NCI-H2196 (cell line): ENCODE results near the gene NDUFA6.
A peak's percentile ranks its signal among the peaks of the same experiment; 100 is the strongest.
"Not testable (repeated sequence)": the region's sequence is repeated elsewhere in the genome, so short reads cannot be mapped to it uniquely, and the experiment has no call there.

Source experiments
- DNase-seq: peaks from one replicate; lab custom pipeline; 2025; ENCODE audit not compliant: unreplicated experiment; lab: John Stamatoyannopoulos, UW

NDUFA6 gene

DNA sequence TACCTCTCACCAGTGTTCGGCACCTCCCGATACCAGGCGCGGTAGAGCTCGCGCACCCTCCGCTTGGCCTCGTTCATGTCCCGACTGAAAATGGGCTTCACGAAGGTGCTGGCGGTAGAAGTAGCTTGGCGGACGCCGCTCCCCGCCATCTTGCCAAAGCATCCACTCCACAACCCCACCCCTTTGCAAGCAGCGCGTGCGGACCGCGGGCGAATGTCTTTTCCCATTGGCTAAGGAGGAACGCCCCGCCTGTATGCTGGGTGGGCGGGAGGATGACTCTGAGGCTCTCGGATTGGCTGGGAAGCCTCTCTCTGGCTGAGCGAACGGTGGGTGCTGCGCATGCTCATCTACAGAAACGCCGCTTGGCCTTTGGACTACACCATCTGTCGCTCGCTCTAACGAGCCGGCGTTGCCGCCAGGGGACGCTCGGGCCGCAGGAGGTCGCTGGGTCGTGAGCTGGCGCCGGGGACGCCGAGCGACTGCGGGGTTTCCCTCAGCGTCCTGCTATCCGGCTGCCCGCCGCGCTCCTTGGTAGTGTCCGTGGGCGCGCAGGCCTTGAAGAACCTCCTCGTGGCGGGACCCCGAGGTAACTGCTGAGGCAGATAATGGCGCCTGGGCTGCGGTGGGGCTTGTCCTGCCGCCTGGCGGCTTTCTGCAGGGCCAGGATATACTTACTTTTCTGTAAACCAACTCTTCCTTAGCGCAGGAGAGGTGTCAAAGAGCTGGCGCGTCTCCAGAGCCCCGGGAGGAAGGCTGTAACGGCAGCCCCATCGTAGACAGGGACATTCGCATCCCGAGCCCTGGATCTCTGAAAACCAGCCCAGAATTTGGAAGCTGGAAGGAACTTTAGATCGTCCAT is at the start of gene NDUFA6:
NDUFA6 (minus strand) TSS at position 177 of the 859 bp plus-strand sequence; CDS start at position 149, 28 bp downstream.
- peak; percentile 99 for DNase-seq

DNA sequence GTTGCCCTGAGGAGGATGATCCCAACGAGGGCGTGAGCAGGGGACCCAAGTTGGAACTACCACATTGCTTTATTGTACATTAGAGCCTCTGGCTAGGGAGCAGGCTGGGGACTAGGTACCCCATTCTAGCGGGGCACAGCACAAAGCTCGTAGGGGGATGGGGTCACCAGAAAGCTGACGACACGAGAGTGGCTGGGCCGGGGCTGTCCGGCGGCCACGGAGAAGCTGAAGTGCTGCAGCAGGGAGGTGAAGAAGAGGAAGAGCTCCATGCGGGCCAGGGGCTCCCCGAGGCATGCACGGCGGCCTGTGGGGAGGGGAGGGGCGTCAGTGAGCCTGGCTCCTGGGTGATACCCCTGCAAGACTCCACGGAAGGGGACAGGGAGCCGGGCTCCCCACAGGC is 49.6 kb upstream of the NDUFA6 start:
- DNase-seq = not testable (repeated sequence)

DNA sequence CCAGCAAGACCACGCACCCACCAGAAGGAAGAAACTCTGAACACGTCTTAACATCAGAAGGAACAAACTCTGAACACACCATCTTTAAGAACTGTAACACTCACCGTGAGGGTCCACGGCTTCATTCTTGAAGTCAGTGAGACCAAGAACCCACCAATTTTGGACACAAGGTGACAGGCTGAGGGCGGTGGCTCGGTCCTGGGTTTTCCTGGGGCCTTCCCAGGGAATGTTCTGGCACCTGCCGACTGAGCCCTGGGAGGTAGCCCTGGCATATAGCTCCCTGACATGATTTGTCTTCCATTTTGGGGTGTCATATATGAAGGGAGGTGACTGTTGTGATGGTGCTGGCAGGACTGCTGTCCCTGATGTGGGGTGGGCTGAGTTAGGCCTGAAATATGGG is 48.9 kb upstream of the NDUFA6 start:
- not testable (repeated sequence) for DNase-seq

DNA sequence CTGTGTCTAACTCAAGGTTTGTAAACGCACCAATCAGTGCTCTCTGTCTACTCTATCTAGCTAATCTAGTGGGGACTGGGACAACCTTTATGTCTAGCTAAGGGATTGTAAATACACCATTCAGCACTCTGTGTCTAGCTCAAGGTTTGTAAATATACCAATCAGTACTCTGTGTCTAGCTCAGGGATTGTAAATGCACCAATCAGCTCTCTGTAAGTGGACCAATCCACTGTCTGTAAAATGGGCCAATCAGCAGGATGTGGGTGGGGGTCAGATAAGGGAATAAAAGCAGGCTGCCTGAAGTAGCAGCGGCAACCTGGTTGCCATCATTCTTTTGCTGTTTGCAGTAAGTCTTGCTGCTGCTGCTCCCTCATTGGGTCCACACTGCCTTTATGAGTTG is 48.4 kb upstream of the NDUFA6 start:
- no peak for DNase-seq

DNA sequence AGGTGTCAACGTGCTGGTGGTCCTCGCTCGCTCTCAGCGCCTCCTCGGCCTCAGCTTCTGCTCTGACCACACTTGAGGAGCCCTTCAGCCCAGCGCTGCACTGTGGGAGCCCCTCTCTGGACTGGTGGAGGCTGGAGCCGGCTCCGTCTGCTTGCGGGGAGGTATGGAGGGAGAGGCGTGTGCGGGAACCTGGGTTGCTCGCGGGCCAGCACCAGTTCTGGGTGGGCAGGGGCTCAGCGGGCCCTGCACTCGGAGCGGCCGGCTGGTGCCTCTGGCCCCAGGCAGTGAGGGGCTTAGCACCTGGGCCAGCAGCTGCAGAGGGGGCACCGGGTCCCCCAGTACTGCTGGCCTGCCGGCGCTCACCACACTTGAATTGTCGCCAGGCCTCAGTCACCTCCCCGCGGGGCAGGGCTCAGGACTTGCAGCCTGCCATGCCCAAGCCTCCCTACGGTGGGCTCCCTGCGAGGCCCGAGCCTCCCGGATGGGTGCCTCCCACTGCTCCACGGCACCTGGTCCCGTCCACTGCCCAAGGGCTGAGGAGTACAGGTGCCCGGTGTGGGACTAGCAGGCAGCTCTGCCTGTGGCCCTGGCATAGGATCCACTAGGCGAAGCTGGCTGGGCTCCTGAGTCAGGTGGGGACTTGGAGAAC is 47.7 kb upstream of the NDUFA6 start:
- DNase-seq = no peak

DNA sequence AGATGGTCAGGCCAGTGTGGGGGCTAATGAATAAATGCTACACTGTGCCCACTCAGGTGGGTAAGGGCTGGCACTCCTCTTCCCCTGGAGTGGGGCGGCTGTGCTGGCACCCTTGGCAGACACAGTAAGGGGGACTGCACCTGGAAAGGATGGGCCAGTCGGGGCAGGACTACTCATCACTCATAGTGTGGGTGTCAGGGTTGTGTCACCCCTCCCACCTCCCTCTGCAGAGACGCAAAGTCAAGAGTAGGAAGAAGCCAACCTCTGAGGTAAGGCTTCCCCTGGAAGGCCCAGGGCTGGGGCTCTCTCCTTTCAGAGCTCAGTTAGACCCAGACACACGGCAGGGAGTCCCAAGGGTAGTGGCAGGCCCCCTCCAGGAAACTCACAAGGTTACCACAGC is 45.1 kb upstream of the NDUFA6 start:
- DNase-seq = not testable (repeated sequence)

DNA sequence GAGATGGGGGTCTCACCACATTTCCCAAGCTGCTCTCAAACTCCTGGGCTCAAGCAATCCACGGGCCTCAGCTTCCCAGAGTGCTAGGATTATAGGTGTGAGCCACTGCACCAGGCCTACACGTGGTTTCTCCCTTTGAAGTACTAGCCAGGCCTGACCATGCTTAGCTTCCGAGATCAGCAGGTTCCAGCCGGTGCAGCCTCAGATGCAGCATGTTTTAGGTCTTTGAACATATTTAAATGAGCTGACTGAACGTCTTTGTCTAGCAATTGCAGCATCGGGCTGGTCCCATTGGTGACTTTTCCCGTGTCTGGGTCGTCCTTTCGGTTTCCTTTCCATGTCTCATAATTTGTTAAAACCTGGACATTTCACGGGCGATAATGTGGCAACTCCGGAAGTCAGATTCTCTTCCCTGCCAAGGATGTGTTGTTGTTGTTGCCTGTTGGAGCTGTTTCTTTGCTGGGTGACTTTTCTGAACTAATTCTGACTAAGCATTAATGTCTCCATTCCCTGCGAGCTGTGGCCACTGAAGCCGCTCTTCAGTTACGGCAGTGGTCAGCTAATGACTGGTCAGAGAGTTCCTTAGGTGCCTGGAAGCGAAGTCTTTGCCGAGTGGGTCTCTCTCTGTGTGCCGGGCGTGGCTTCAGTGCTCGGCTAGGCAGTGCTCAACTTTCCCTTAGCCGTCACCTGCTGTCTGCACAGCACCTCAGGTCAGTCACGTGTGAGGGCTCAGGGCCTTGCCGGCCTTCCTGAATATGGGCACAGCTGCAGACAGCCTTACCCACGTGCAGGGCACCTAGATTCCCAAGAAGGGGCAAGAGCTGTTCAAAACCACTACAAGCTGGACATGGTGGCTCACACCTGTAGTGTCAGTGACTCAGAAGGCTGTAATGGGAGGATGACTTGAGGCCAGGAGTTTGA is 43.8 kb upstream of the NDUFA6 start:
- DNase-seq = no peak

DNA sequence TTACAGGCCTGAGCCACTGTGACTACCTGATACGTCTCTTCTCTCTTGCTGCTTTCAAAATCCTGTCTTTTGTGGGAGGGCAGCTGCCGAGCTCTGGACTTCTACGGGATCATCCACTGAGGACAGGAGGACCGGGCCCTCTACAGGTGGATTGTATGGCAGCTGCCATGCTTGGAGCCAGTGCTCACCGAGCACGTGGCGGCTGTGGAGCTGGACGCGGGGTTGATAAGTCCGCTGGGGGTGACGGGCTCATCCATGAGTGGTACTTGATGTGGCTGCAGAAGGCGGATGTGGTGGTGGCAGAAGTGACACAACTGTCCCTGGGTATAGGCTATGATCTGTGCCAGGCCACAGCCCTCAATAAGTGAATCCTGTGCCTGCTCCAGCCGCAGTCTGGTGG is 41.9 kb upstream of the NDUFA6 start:
- DNase-seq = no peak

DNA sequence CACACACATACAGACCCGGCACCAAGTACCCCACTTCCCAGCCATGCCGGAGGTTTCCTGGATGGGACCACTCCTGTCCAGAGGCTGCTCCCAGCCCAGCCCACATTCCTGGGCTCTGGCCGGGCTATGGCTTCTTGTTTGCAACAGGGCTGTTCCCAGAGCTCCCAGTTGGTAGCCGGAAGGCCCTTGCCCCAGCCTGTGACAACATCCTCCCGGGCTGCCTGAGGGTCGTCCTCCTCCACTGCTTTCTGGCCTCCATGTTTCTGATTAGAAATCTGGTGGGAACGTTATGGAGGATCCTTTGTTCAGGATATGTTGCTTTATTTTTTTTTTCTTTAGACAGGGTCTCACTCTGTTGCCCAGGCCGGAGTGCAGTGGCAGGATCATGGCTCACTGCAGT is 41.0 kb upstream of the NDUFA6 start:
- DNase-seq = no peak

DNA sequence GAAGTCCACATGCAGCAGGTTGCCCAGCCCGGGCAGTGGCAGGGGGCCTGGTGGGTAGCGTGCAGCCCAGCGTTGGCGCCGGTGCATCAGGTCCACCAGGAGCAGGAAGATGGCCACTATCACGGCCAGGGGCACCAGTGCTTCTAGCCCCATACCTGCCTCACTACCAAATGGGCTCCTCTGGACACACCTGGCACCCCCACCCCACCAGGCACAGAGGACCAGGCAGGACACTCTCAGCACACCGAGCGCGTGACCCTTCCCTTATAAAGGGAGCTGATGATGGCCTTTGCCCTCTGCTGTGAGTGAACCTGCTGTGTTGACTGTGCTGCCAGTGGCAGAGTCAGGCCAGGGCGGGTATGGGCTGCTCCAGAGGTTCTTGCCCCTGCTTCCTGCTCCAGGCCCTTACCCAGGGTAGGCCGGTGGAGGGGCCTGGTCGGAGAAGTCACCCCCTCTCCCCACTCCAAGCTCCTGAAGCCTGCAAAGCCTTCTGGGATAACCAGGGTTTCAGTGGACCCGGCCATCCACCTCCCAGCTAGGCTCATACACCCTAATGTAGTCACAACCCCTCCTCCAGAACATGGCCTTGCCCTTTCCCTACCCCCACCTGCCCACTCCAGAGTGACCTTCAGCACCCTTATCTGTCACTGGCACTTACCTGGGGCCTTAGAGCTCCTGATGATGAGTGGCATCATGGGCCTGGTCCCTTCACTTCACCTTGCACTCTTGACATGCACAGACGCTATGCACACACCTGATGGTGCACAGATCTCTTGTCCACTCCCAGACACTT is 40.3 kb upstream of the NDUFA6 start, which contains the start of gene CYP2D6:
CYP2D6 (minus strand) TSS at position 172 of the 793 bp plus-strand sequence; CDS start at position 153, 19 bp downstream.
- DNase-seq = not testable (repeated sequence)

DNA sequence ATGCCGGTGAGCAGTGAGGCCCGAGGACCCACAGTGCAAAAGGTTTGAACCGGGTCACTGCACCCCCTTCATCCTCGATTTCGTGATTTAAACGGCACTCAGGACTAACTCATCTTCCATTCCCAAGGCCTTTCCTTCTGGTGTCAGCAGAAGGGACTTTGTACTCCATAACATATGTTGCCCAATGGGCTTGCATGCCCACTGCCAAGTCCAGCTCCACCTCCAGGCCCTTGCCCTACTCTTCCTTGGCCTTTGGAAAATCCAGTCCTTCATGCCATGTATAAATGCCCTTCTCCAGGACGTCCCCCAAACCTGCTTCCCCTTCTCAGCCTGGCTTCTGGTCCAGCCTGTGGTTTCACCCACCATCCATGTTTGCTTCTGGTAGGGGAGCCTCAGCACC is 39.6 kb upstream of the NDUFA6 start:
- DNase-seq = not testable (repeated sequence)

DNA sequence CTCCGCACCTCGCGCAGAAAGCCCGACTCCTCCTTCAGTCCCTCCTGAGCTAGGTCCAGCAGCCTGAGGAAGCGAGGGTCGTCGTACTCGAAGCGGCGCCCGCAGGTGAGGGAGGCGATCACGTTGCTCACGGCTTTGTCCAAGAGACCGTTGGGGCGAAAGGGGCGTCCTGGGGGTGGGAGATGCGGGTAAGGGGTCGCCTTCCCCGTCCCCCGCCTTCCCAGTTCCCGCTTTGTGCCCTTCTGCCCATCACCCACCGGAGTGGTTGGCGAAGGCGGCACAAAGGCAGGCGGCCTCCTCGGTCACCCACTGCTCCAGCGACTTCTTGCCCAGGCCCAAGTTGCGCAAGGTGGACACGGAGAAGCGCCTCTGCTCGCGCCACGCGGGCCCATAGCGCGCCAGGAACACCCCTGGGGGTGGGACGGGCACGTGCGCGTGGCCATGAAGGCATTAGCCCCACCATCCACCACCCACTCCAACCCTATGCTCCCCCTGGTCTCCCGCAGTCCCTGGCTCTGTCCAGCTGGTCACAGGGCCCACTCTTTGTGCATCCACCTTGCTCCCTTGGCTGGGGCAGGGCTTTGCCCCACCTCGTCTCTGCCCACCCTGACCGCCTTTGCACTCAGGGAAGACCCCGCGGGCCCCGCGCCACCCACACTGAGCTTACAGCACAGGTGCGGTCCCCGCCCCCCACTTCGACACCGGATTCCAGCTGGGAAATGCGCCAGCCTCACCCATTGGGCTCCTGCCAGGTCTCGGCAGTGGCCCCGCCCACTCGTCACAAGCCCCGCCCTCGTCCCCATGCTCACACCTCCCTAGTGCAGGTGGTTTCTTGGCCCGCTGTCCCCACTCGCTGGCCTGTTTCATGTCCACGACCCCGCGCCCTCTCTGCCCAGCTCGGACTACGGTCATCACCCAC is 38.5 kb upstream of the NDUFA6 start:
- peak; percentile 46 for DNase-seq

DNA sequence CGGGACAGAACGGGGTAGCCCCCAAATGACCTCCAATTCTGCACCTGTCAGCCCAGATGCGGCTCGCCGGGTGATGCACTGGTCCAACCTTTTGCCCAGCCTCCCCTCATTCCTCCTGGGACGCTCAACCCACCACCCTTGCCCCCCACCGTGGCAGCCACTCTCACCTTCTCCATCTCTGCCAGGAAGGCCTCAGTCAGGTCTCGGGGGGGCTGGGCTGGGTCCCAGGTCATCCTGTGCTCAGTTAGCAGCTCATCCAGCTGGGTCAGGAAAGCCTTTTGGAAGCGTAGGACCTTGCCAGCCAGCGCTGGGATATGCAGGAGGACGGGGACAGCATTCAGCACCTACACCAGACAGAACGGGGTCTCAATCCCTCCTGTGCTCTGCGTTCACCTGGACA is 37.4 kb upstream of the NDUFA6 start:
- DNase-seq = not testable (repeated sequence)

DNA sequence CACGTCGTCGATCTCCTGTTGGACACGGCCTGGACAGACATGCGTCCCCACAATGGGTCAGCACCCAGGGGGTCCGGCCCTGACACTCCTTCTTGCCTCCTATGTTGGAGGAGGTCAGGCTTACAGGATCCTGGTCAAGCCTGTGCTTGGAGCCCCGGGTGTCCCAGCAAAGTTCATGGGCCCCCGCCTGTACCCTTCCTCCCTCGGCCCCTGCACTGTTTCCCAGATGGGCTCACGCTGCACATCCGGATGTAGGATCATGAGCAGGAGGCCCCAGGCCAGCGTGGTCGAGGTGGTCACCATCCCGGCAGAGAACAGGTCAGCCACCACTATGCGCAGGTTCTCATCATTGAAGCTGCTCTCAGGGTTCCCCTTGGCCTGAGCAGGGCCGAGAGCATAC is 37.0 kb upstream of the NDUFA6 start:
- no peak for DNase-seq

DNA sequence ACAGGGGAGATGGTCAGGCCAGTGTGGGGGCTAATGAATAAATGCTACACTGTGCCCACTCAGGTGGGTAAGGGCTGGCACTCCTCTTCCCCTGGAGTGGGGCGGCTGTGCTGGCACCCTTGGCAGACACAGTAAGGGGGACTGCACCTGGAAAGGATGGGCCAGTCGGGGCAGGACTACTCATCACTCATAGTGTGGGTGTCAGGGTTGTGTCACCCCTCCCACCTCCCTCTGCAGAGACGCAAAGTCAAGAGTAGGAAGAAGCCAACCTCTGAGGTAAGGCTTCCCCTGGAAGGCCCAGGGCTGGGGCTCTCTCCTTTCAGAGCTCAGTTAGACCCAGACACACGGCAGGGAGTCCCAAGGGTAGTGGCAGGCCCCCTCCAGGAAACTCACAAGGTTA is 33.0 kb upstream of the NDUFA6 start:
- DNase-seq = not testable (repeated sequence)

DNA sequence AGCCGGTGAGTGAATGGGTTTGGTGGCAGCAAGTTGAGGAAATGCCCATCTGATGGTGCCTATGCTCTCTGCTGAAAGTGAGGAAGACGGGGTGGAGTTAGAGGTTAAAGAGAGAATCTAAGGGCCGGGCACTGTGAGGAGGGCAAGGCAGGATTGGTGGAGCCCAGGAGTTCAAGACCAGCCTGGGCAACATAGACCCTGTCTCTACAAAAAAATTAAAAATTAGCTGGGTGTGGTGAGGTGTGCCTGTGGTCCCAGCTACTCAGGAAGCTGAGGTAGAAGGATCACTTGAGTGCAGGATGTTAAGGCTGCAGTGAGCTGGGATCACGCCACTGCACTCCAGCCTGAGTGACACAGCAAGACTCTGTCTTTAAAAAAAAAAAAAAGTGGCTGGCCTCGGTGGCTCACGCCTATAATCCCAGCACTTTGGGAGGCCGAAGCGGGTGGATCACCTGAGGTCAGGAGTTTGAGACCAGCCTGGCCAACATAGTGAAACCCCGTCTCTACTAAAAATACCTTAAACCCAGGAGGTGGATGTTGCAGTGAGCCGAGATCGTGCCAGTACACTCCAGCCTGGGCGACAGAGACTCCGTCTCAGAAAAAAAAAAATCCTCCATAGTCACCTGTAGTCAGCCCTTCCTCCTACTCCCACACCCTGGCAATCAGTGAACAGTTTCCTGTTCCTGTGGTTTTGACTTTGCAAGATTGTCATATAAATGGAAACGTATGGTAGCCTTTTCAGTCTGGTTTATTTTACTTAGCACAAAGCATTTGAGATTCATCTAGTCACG is 29.9 kb upstream of the NDUFA6 start:
- DNase-seq = not testable (repeated sequence)

DNA sequence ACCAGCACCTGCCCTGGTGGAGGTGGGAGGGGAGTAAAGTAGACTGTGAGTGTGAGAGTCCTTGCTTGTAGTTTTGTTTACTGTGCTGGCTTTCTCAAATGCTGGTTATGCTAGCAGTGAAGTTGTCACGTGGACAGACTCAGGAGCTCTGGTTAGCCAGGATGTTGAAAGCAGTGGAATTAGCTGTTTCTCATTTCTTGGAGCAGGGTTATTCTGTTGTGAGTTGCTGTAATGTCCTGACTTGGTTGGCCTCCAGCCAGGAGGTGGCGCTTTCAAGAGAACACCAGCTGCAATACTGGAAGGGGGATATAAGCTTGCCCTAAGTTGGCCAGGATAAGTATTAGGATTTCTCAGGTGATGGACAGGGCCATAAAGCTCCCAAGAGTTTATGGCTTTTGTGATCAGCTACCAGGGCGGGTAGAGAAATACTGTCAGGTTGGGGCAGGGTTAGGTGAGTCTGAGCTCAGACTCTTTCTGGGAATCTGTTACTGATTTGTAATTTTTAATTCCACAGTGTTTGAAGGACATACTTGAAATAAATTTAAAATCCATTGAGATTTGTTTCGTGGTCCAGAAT is 26.4 kb upstream of the NDUFA6 start:
- no peak for DNase-seq

DNA sequence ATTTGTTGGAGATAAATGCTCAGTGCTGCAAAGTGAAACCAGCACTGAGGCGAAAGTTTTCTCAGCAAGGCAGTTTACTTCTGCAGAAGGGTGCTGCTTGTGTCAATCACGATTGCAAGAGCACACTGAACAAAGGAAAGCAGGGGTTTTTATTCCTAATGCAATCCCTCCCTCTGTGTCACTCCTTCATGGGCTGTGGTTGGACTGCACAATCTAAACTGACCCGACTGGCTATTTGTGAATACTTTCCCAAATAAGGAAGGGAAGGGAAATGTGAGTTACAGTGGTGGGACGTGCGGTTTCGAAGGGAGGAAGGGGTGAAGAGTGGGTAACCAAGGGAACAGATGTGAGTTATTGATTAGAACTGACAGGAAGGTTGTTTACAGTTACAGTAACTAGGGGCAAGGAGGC is 24.9 kb upstream of the NDUFA6 start:
- not testable (repeated sequence) for DNase-seq
